Urinary bladder (tissue), 4 donors: ENCODE measurements around the gene MYOF. TPM values are rescaled to one million over a fixed set of nuclear protein-coding genes. Genes with fewer than 3 reads are reported as not detected.
A peak's percentile ranks its signal among the peaks of the same experiment; 100 is the strongest.

Experiments
- DNase-seq: peaks from one replicate; pipeline ENCODE4 v3.0.0-alpha.2; 2015; ENCODE audit errors: extremely low spot score
- H3K27ac ChIP-seq: one replicate; pipeline ENCODE4 v1.5.1; 2013; ENCODE audit warnings: low read depth, mild to moderate bottlenecking, moderate library complexity
- H3K36me3 ChIP-seq: one replicate; pipeline ENCODE4 v1.6.1; 2013; ENCODE audit warnings: mild to moderate bottlenecking, moderate library complexity; ENCODE audit not compliant: insufficient read depth
- H3K4me1 ChIP-seq: one replicate; pipeline ENCODE4 v1.6.1; 2013; ENCODE audit warnings: mild to moderate bottlenecking, moderate library complexity; ENCODE audit not compliant: insufficient read depth
- H3K4me3 ChIP-seq: one replicate; pipeline ENCODE4 v1.5.1; 2013; ENCODE audit warnings: low read depth, low read length
- WGBS: extraction: QIAGEN DNeasy Blood & Tissue Kit; methylation state at CpG from one replicate; pipeline ENCODE4 v1.1.7; 2013; 5-methylcytosine and 5-hydroxymethylcytosine counted together
- polyA plus RNA-seq: library from polyadenylated mRNA; stranded (reverse); fragments of 200-250 nt; gene quantifications from one replicate; pipeline ENCODE4 v1.2.3, GENCODE V29; 2013
- total RNA-seq: library from RNA; depleted of rRNA; stranded (reverse); fragments of >200 nt; gene quantifications from one replicate; pipeline ENCODE4 v1.2.3, GENCODE V29; 2014
- donor health status: healthy with polysubstance abuse.
- donor health status: healthy.

Gene MYOF, protein sequence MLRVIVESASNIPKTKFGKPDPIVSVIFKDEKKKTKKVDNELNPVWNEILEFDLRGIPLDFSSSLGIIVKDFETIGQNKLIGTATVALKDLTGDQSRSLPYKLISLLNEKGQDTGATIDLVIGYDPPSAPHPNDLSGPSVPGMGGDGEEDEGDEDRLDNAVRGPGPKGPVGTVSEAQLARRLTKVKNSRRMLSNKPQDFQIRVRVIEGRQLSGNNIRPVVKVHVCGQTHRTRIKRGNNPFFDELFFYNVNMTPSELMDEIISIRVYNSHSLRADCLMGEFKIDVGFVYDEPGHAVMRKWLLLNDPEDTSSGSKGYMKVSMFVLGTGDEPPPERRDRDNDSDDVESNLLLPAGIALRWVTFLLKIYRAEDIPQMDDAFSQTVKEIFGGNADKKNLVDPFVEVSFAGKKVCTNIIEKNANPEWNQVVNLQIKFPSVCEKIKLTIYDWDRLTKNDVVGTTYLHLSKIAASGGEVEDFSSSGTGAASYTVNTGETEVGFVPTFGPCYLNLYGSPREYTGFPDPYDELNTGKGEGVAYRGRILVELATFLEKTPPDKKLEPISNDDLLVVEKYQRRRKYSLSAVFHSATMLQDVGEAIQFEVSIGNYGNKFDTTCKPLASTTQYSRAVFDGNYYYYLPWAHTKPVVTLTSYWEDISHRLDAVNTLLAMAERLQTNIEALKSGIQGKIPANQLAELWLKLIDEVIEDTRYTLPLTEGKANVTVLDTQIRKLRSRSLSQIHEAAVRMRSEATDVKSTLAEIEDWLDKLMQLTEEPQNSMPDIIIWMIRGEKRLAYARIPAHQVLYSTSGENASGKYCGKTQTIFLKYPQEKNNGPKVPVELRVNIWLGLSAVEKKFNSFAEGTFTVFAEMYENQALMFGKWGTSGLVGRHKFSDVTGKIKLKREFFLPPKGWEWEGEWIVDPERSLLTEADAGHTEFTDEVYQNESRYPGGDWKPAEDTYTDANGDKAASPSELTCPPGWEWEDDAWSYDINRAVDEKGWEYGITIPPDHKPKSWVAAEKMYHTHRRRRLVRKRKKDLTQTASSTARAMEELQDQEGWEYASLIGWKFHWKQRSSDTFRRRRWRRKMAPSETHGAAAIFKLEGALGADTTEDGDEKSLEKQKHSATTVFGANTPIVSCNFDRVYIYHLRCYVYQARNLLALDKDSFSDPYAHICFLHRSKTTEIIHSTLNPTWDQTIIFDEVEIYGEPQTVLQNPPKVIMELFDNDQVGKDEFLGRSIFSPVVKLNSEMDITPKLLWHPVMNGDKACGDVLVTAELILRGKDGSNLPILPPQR (N-terminal part only)
- 99.1 TPM for total RNA-seq
- 61.3 TPM for polyA plus RNA-seq

DNA sequence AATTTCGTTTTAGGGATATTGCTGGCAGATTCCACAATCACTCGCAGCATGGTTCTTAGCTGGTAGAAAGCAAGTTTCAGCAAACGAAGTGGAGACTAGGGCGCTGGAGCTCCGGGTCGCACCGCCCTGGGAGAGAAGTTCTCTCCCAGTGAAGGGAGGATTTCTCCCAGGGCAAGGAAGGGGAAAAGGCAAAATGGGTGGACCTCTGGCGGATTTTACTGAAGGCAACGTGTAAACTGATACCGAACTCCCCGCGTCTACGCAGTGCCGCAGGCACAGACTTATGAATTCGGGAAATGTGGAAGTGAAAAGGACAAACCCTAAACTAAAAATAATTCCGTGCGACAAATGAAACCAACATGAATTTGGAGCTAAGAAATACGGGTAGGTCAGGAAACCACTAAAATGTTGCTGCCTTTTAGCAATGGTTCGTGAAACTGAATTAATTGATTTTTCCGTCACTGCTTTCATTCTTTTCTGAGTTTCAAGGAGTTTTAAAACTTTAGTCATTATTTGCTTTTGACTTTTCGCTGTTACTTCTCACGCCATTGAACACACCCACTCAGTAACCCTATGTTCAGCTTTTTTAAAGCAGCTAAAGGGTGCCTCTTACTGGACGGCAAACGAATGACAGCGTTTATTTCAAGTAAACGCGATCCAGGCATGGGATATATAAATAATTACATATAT, at the start of gene MYOF:
Gene MYOF, minus strand, starts transcription at position 190 of the 690 bp plus-strand sequence. Its CDS starts 140 bp downstream, at position 50.
- Histone ChIP-seq H3K36me3 (no peaks in the 10 kb centered on the region), H3K4me3 (peak within 1 kb of the TSS; percentile 49), H3K27ac (peak within 1 kb of the TSS; percentile 86), H3K4me1 (no peaks in the 10 kb centered on the region)
- under 1% methylated on average over 27 of the region's 27 CpGs for WGBS
- no peak for DNase-seq

GRCh38 chr10:93518531-93518930, 36.4 kb upstream of the MYOF start:
- no peaks in the 10 kb centered on the region for H3K36me3 ChIP-seq
- no peak overlapping the region for H3K27ac ChIP-seq
- no peak for DNase-seq
- WGBS, result 95% methylated on average over 4 of the region's 4 CpGs
- no peaks in the 10 kb centered on the region for H3K4me1 ChIP-seq
- H3K4me3 ChIP-seq, result no peak overlapping the region

DNA sequence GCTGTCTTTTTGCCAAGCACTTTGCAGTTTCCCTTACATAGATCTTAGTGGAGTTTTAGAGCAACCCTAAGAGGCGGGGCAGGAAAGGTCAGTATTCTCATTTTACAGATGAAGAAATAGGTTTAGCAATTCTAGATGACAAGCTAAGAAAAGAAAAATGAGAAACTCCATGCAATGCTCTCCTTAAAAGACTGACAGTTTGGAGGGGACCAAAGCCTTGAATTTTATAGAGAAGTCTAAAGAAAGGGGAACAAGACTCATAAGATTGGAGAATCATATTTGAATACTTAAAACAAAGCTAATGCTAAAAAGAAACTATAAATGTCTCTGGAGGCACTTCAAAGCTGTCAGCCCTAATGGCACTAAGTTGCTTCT, 33.9 kb upstream of the MYOF start:
- no peak overlapping the region for H3K4me3 ChIP-seq
- no peaks in the 10 kb centered on the region for H3K4me1 ChIP-seq
- no peak overlapping the region for H3K27ac ChIP-seq
- no peaks in the 10 kb centered on the region for H3K36me3 ChIP-seq
- no peak for DNase-seq
- 99% methylated on average over 1 of the region's 1 CpG for WGBS

DNA sequence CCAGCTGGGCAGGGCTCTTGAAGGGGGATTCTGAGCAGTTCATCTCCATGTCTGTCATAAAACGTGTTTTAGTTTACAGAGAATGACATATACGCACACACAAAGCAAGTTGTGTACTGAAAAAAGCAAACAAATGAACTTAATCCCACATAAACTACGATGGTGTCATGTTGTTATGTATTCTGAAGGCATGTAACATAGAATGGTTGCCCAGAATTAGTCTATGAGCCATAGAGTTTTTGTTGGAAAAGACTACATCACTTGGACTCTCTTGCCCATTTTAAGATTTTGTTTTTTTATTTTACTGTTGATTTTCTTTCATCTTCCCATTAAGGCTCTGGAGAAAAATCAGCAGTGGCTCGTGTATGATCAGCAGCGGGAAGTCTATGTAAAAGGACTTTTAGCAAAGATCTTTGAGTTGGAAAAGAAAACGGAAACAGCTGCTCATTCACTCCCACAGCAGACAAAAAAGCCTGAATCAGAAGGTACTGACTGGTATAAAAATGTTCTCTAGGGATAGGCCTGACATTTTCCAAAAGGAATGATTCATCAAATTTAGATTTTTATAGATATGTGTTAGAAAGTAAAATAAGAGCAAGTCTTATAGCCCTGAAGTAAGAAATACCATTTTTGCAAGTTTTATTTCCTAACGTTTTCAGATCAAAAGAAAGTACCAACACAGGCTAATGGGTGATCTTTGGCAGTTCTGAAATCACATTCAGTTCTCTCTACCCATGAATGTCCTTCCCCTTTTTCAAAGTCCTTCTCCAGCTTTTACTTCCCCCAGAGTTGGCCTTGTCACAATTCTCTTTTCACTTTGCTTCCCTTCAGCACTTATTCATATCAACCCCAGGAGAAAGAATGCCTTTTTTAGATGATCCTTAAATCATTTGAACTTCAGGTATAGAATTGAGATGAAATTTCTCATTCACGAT, 33.2 kb upstream of the MYOF start:
- 68% methylated on average over 8 of the region's 8 CpGs for WGBS
- Histone ChIP-seq H3K4me3 (no peak overlapping the region), H3K4me1 (no peaks in the 10 kb centered on the region), H3K27ac (no peak overlapping the region), H3K36me3 (no peaks in the 10 kb centered on the region)
- no peak for DNase-seq

- DNase-seq, result no peak
- WGBS, result 89% methylated on average over 4 of the region's 4 CpGs
- Histone ChIP-seq H3K4me1 (no peaks in the 10 kb centered on the region), H3K27ac (no peak overlapping the region), H3K4me3 (no peak overlapping the region), H3K36me3 (no peaks in the 10 kb centered on the region)
These were observed 32.4 kb upstream of the MYOF start for GRCh38 chr10:93514521-93514920.

DNA sequence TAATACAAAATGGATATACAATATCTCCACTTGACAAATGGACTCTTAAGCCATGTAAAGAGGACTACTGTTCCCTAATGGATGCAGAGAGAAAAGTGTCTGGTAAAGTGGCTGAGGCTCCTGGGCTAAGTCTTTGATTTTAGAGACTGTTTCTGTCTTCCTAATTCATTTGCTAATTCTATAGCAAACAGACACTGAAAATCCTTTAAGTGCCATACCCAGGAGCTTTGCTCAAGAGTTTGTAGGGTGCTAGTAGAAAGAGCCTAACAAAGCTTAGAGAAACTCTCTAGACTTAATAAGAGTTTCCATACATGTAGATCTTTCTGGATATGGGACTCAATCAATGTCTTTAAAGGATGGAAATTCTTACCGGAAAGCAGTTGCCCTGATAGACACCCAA, 31.0 kb upstream of the MYOF start:
- 91% methylated on average over 1 of the region's 1 CpG for WGBS
- Histone ChIP-seq H3K36me3 (no peaks in the 10 kb centered on the region), H3K27ac (no peak overlapping the region), H3K4me1 (no peaks in the 10 kb centered on the region), H3K4me3 (no peak overlapping the region)
- DNase-seq, result no peak

DNA sequence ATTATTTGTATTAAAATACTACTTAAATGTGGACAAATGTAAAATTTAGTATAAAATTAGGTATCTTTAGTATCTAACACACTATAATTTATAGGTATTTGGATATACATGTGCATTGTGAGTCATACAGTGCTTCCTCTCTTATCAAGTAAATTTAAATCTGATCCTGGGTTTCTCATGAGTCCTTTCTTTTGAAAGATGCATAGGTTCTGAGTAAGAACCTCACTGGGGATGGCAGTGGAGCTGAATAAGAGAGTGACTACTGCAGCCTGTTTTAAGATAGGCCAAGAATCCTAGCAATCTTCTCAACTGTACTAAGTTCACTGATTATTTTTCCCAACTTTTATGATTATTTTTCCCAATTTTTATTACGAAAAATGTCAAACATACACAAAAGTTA, 30.4 kb upstream of the MYOF start:
- no peak overlapping the region for H3K4me3 ChIP-seq
- WGBS, result 98% methylated on average over 1 of the region's 1 CpG
- no peaks in the 10 kb centered on the region for H3K4me1 ChIP-seq
- H3K27ac ChIP-seq, result no peak overlapping the region
- DNase-seq, result no peak
- no peaks in the 10 kb centered on the region for H3K36me3 ChIP-seq

DNA sequence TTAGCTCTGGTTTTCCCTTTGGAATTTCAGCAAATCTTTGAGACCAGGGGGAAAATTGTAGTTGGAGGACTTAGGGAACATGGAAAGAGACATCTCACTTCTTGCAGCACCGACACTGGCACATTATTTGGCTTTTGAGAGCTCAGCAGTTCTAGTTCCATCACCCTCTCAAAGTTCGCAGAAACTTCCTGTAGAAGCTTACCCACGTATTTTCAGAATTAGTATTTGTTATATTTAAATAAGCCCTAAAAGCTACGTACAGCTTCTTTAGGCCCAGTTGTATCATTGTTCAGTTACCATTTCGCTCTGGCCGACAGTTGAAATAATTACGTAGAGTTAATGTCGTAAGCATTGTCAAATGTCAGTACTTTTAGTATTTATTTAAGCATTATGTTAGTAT, 27.7 kb upstream of the MYOF start:
- DNase-seq, result no peak
- Histone ChIP-seq H3K4me3 (no peak overlapping the region), H3K4me1 (no peaks in the 10 kb centered on the region), H3K36me3 (no peaks in the 10 kb centered on the region), H3K27ac (no peak overlapping the region)
- WGBS, result 93% methylated on average over 8 of the region's 8 CpGs

GRCh38 chr10:93505075-93505474, 22.9 kb upstream of the MYOF start:
- Histone ChIP-seq H3K36me3 (no peaks in the 10 kb centered on the region), H3K4me3 (no peak overlapping the region), H3K27ac (no peak overlapping the region), H3K4me1 (no peaks in the 10 kb centered on the region)
- WGBS, result 94% methylated on average over 2 of the region's 2 CpGs
- no peak for DNase-seq

DNA sequence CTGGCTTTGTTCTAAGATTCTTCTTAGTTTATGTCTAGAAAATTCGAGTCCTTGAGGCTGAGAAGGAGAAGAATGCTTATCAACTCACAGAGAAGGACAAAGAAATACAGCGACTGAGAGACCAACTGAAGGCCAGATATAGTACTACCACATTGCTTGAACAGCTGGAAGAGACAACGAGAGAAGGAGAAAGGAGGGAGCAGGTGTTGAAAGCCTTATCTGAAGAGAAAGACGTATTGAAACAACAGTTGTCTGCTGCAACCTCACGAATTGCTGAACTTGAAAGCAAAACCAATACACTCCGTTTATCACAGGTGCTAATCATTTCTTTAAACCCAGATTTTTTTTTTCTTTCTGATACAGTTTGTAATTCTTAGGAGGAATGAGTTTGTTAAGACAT, 20.9 kb upstream of the MYOF start:
- Histone ChIP-seq H3K4me1 (no peaks in the 10 kb centered on the region), H3K36me3 (no peaks in the 10 kb centered on the region), H3K27ac (no peak overlapping the region), H3K4me3 (no peak overlapping the region)
- no peak for DNase-seq
- WGBS, result 40% methylated on average over 6 of the region's 6 CpGs

DNA sequence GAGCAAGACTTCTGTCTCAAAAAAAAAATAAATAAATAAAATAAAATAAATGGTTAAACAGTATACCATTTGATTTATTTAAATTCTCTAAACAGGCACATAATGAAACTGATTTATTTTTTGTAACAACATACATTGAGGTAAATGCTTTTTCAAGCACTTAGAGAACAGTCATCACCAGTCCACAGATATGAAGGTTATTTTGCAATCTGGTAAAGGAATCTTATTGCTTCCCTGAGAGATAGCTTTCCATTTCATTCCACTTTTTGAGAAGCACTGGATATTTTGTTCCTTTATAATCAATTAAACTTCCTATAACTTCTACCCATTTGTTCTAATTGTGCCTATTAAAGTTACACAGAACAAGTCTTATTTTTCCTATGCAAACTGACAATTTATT, 19.5 kb upstream of the MYOF start:
- Histone ChIP-seq H3K4me3 (no peak overlapping the region), H3K27ac (no peak overlapping the region), H3K36me3 (no peaks in the 10 kb centered on the region), H3K4me1 (no peaks in the 10 kb centered on the region)
- DNase-seq, result no peak

GRCh38 chr10:93498166-93498565, 16.0 kb upstream of the MYOF start:
- WGBS, result 68% methylated on average over 5 of the region's 5 CpGs
- DNase-seq, result no peak
- H3K4me3 ChIP-seq, result no peak overlapping the region
- H3K27ac ChIP-seq, result no peak overlapping the region
- no peaks in the 10 kb centered on the region for H3K36me3 ChIP-seq
- no peaks in the 10 kb centered on the region for H3K4me1 ChIP-seq
